ENCODE measurements around the gene KRTAP10-1.
"Not testable (repeated sequence)": the region's sequence is repeated elsewhere in the genome, so short reads cannot be mapped to it uniquely, and the experiment has no call there.

KRTAP10-1 gene

DNA sequence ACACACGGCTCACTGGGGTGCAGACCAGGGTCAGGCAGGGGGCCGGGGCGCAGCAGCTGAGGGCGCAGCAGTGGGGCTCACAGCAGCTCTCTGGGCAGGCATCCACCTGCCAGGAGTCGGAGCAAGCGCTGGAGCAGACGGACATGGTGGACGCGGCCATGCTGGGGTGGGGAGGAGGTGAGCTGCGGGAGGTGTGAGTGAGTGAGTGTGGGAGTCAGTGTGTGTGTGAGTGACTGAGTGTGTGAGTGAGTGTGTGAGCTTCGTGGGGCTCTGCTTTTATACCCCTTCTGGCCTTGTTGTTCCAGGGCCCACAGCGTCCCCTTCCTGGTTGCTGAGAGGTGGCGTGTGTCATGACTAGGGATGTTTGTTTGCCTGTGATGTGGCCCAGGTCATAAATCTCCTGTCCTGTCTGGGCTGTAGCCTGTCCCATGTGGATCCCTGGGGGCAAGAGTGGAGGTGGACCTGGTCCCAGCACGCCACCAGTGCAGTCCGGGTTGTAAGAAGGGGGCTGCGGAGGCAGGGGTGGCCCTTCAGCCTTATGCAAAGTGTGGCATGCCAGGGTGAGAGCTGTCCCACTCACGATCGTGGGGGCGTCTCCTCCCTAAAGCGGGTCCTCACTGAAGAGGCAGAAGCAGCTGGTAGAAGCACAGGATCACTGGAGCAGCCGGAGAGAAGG lies at the start of gene KRTAP10-1:
Gene KRTAP10-1 (minus strand): TSS at position 205 of the 676 bp plus-strand sequence. CDS start 45 bp downstream, at position 160.
- no peak for DNase-seq
- in situ Hi-C loops (cut with MboI; ENCODE audit: low pct_unique_long_range_greater_than_20kb, low sequenced_read_pairs) = loop anchor here (25.0 kb wide), 1 partner anchor 197 kb away; no protein-coding TSS in a partner anchor

- in situ Hi-C loops (cut with MboI; ENCODE audit: low pct_unique_long_range_greater_than_20kb, low sequenced_read_pairs) = no loop called here
- DNase-seq = no peak
Measured at GRCh38 chr21:44589094-44589493, 49.1 kb upstream of the KRTAP10-1 start.

DNA sequence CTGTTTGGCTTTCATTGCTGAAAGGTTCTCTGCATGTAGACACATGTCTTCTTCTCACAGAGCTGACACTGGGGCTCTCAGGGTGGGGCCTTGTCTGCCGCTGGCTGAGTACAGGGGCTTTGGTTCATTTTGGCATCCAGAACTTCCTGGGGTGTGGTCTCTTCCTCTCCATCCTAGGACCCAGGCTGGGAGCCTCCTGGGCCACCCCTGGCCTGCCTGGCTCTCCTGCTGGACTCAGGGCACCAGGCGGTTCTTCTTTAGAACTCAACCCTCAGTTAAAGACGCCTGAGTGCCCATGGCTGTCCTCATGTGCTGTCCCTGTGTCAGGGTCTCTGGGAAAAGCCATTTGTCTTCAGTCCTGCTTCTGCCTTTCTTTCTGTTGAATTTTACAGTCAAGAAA lies 45.9 kb upstream of the KRTAP10-1 start:
- no peak for DNase-seq
- in situ Hi-C loops (cut with MboI; ENCODE audit: low pct_unique_long_range_greater_than_20kb, low sequenced_read_pairs) = no loop called here

DNA sequence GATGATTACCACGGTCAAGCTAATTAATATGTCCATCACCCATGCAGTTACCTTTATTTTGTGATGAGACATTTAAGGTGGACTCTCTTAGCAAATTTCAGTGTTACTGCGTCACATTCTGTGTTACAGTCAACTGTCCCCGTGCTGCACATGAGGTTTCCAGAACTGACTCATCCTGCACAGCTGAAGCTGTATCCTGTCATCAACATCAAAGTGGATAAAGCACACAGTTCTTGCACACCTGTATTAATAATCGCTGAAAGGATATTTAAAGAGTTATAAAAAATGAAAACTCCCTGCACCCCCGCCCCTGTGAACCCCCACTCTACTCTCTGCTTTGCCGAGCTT lies 43.8 kb upstream of the KRTAP10-1 start:
- no peak for DNase-seq
- in situ Hi-C loops (cut with MboI; ENCODE audit: low pct_unique_long_range_greater_than_20kb, low sequenced_read_pairs) = no loop called here

GRCh38 chr21:44583089-44583799 lies 43.2 kb upstream of the KRTAP10-1 start:
- in situ Hi-C loops (cut with MboI; ENCODE audit: low pct_unique_long_range_greater_than_20kb, low sequenced_read_pairs) = no loop called here
- DNase-seq = no peak

GRCh38 chr21:44582055-44582454 lies 42.1 kb upstream of the KRTAP10-1 start:
- in situ Hi-C loops (cut with MboI; ENCODE audit: low pct_unique_long_range_greater_than_20kb, low sequenced_read_pairs) = no loop called here
- DNase-seq = no peak

- in situ Hi-C loops (cut with MboI; ENCODE audit: low pct_unique_long_range_greater_than_20kb, low sequenced_read_pairs) = no loop called here
- DNase-seq = no peak
Measured at GRCh38 chr21:44581158-44581557, 41.2 kb upstream of the KRTAP10-1 start.

DNA sequence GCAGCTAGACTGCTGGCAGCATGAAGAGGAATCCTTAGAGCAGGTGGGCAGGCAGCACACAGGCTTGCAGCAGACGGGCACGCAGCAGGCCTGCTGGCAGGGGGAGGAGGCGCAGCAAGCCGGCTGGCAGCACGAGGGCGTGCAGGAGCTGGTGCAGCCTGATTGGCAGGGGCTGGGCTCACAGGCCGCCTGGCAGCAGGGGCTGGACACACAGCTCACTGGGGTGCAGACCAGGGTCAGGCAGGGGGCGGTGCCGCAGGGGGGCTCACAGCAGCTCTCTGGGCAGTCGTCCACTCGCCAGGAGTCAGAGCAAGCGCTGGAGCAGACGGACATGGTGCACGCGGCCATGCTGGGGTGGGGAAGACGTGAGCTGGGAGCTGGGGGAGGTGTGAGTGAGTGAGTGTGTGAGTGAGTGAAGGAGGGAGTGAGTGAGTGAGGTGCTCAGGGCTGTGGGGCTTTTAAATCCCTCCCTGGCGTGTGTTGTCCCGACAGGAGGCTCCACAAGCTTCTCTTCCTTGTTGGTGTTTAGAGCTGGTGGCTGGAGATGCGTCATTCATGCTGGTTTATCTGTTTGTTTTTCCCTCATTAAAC lies 40.3 kb upstream of the KRTAP10-1 start, which contains the start of gene KRTAP10-5:
Gene KRTAP10-5 (minus strand): TSS at position 374 of the 591 bp plus-strand sequence. CDS start 26 bp downstream, at position 348.
- in situ Hi-C loops (cut with MboI; ENCODE audit: low pct_unique_long_range_greater_than_20kb, low sequenced_read_pairs); DNase-seq: not testable (repeated sequence)

DNA sequence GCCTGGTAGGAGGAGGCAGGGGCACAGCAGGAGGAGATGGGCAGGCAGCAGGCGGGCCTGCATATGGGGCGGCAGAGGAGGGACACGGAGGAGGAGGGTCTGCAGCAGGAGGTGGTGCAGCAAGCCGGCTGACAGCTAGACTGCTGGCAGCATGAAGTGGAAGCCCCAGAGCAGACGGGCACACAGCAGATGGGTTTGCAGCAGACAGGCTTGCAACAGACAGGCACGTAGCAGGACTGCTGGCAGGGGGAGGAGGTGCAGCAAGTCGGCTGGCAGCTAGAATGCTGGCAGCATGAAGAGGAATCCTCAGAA lies 39.8 kb upstream of the KRTAP10-1 start:
- no peak for DNase-seq
- in situ Hi-C loops (cut with MboI; ENCODE audit: low pct_unique_long_range_greater_than_20kb, low sequenced_read_pairs) = no loop called here

DNA sequence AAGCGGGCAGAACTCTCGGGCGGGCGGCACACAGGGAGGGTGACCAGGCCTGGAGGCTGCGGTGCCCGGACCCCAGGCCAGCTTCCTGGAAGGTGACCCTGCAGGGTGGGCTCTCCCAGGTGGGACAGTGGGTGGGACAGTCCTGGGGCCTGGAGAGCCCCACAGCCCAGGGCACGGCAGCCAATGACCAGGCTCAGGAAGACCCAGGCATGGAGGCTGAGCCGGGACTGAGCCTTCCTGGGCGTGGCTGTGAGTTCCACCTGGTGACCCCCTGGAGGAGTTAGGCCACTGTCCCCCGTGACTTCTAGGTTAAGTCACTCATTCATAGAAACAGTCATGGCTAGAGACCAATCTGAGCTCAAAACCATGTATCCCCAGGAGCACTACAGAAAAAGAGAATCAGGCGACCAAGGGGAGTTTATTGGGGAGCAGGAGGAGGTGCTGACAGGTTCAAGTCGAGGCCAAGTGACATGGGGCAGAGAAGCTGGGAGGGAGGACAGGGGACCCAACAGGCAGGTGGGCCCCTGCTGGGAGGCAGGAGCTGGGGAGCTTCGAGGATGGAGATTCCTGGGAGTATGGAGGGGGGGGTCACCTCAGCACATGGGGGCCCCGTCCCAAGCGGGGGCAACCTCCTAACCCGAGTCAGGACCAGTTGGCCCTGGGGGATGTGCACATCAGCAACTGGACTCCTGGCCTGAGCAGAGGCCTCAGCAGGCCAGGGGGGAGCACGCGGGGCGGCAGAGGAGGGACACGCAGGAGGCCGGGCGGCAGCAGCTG lies 39.2 kb upstream of the KRTAP10-1 start:
- in situ Hi-C loops (cut with MboI; ENCODE audit: low pct_unique_long_range_greater_than_20kb, low sequenced_read_pairs) = no loop called here
- DNase-seq = no peak

DNA sequence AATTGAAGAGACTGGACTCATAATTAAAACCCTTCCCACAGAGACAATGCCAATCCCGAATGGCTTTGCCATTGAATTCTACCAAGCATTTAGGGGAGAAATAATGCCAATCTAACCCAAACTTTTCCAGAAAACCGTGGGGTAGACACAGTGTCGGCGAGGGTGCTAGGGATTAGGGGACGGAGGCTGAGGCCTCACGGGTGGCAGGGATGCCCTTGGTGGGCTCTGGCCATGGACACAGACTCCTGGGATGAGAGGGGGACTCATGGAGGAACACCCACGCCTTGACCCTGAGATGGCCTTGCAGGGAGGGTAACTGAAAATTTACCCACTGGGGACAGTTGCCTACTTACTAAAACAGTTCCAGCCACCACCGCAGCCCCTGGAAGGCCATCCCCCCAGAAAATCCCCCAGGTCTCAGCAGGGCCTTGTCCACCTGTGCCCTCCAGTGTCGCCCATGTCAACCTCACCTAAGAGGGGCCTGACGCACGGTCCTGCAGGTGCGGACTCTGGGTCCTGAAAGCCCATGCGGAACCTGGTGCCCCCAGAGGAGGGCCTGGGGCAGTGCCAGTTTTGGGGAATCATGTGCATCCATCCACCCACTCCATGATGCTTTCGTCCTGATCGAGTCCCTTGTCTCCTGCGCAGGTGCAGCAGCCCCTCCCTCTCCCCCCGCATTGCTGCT lies 38.5 kb upstream of the KRTAP10-1 start:
- DNase-seq = no peak
- in situ Hi-C loops (cut with MboI; ENCODE audit: low pct_unique_long_range_greater_than_20kb, low sequenced_read_pairs) = no loop called here

DNA sequence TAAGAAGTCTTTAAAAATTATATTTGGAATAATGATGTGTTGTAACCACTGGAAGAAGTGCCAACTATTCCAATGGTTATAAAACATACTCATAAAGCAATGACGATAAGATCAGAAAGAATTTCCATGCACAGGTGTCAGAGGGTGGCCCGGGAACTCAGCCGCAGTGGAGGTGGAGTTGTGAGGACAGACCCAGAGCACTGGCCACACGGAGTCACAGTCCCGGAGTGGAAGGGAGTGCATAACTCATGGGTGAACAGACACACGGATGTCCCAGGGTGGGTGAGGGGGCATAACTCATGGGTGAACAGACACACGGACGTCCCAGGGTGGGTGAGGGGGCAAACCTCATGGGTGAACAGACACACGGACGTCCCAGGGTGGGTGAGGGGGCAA lies 36.0 kb upstream of the KRTAP10-1 start:
- no peak for DNase-seq
- in situ Hi-C loops (cut with MboI; ENCODE audit: low pct_unique_long_range_greater_than_20kb, low sequenced_read_pairs) = no loop called here

GRCh38 chr21:44575307-44576024 lies 35.5 kb upstream of the KRTAP10-1 start:
- in situ Hi-C loops (cut with MboI; ENCODE audit: low pct_unique_long_range_greater_than_20kb, low sequenced_read_pairs) = no loop called here
- no peak for DNase-seq

DNA sequence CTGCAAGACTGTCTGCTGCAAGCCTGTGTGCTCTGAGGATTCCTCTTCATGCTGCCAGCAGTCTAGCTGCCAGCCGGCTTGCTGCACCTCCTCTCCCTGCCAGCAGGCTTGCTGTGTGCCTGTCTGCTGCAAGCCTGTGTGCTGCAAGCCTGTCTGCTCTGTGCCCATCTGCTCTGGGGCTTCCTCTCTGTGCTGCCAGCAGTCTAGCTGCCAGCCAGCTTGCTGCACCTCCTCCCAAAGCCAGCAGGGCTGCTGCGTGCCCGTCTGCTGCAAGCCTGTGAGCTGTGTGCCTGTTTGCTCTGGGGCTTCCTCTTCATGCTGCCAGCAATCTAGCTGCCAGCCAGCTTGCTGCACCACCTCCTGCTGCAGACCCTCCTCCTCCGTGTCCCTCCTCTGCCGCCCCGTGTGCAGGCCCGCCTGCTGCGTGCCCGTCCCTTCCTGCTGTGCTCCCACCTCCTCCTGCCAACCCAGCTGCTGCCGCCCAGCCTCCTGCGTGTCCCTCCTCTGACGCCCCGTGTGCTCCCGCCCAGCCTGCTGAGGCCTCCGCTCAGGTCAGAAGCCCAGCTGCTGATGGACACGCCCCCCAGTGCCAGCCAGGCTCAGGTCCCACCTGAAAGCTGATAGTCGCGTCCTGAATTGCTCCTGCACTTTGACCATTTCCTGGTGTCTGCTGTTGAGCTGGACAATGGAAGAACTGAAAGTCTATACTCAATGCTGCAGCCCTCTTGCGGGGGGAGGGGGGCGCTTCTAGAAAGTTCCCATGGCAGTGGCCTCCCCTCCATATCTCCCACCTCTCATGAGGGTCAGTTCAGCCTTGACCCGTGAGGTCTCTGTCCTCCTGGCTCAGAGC lies 34.7 kb upstream of the KRTAP10-1 start:
- in situ Hi-C loops (cut with MboI; ENCODE audit: low pct_unique_long_range_greater_than_20kb, low sequenced_read_pairs) = loop anchor here (25.0 kb wide), 1 partner anchor 112 kb away; the partner anchor contains the start of gene LRRC3
- no peak for DNase-seq

DNA sequence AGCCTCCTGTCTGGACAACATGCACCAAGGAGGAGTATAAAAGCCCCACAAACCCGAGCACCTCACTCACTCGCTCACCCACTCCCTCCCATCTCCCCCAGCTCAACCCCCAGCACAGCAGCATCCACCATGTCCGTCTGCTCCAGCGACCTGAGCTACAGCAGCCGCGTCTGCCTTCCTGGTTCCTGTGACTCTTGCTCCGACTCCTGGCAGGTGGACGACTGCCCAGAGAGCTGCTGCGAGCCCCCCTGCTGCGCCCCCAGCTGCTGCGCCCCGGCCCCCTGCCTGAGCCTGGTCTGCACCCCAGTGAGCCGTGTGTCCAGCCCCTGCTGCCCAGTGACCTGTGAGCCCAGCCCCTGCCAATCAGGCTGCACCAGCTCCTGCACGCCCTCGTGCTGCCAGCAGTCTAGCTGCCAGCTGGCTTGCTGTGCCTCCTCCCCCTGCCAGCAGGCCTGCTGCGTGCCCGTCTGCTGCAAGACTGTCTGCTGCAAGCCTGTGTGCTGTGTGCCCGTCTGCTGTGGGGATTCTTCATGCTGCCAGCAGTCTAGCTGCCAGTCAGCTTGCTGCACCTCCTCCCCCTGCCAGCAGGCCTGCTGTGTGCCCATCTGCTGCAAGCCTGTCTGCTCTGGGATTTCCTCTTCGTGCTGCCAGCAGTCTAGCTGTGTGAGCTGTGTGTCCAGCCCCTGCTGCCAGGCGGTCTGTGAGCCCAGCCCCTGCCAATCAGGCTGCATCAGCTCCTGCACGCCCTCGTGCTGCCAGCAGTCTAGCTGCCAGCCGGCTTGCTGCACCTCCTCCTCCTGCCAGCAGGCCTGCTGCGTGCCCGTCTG lies 33.8 kb upstream of the KRTAP10-1 start, which contains the start of gene KRTAP10-4:
Gene KRTAP10-4 (plus strand): TSS at position 100 of the 827 bp plus-strand sequence. CDS start 30 bp downstream, at position 130.
- DNase-seq = not testable (repeated sequence)
- in situ Hi-C loops (cut with MboI; ENCODE audit: low pct_unique_long_range_greater_than_20kb, low sequenced_read_pairs) = loop anchor here (25.0 kb wide), 1 partner anchor 112 kb away; the partner anchor contains the start of gene LRRC3

GRCh38 chr21:44572959-44573583 lies 33.1 kb upstream of the KRTAP10-1 start:
- DNase-seq = no peak
- in situ Hi-C loops (cut with MboI; ENCODE audit: low pct_unique_long_range_greater_than_20kb, low sequenced_read_pairs) = loop anchor here (25.0 kb wide), 1 partner anchor 111 kb away; the partner anchor contains the start of gene LRRC3
